GM10266 (cell line): ENCODE data around the gene ICE2.

Experiments used
- DNase-seq: peaks from one replicate; pipeline ENCODE4 v3.0.0; 2012; ENCODE audit errors: extremely low spot score
- CTCF ChIP-seq: IDR thresholded peaks from 2 replicates; pipeline ENCODE4 v1.5.1; 2012; ENCODE audit warnings: mild to moderate bottlenecking, low read depth; ENCODE audit not compliant: control insufficient read depth, insufficient read depth; ENCODE audit errors: missing control alignments

Gene ICE2

GRCh38 chr15:60397772-60398445, 81.0 kb downstream of the ICE2 start, which contains the start of gene ANXA2:
ANXA2 (minus strand) TSS chr15:60397986; CDS start chr15:60386075, 11,911 bp downstream.
- TF ChIP-seq CTCF = no peak
- DNase-seq = peak; percentile 91

- peak; percentile 87 for DNase-seq
- TF ChIP-seq CTCF = peak; percentile 16
These were observed 81.8 kb downstream of the ICE2 start for GRCh38 chr15:60396958-60397771.

GRCh38 chr15:60396560-60396957, 82.4 kb downstream of the ICE2 start:
- DNase-seq = no peak
- TF ChIP-seq CTCF = no peak

GRCh38 chr15:60396100-60396499, 82.8 kb downstream of the ICE2 start:
- no peak for TF ChIP-seq CTCF
- no peak for DNase-seq

- no peak for TF ChIP-seq CTCF
- DNase-seq = no peak
These were observed 83.5 kb downstream of the ICE2 start for GRCh38 chr15:60395276-60396011.

GRCh38 chr15:60394689-60395097, 84.2 kb downstream of the ICE2 start:
- DNase-seq = no peak

More at GRCh38 chr15:60394689-60395097, 84.2 kb downstream of the ICE2 start:
- TF ChIP-seq CTCF = no peak
